Measurements from ENCODE around the gene SPDYE2.
"Not testable (repeated sequence)": the region's sequence is repeated elsewhere in the genome, so short reads cannot be mapped to it uniquely, and the experiment has no call there.

- not testable (repeated sequence) for TF ChIP-seq CTCF, POLR2A (IDR thresholded peaks at IDR 0.05)
These were observed 39.0 kb upstream of the SPDYE2 start for GRCh38 chr7:102511860-102512522.

Measured in testis (tissue), 2 donors.